GM10266 (cell line): ENCODE results near the gene CDH2.

ENCODE experiments used
- DNase-seq: peaks from one replicate; pipeline ENCODE4 v3.0.0; 2012; ENCODE audit errors: extremely low spot score
- CTCF ChIP-seq: IDR thresholded peaks from 2 replicates; pipeline ENCODE4 v1.5.1; 2012; ENCODE audit warnings: mild to moderate bottlenecking, low read depth; ENCODE audit not compliant: control insufficient read depth, insufficient read depth; ENCODE audit errors: missing control alignments

Gene CDH2

DNA sequence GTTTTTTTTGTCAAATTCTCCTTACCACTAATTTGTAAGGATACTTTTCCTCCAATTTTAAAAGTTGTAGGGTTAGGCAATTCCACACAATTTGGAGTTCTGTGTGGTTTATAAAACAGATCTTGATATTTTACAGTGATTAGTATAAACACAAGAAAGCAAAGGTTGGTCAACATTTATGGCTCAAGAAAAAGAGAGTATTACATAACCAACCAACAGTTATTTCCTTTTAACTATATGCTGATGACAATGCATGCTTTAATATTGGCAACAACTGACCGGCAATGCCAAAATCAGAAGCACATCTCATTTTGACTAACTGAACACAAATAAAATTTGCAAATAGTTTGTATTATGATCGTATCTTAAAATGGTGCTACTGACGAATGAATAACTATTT is 137.2 kb downstream of the CDH2 start:
- no peak for TF ChIP-seq CTCF
- DNase-seq: no peak

DNA sequence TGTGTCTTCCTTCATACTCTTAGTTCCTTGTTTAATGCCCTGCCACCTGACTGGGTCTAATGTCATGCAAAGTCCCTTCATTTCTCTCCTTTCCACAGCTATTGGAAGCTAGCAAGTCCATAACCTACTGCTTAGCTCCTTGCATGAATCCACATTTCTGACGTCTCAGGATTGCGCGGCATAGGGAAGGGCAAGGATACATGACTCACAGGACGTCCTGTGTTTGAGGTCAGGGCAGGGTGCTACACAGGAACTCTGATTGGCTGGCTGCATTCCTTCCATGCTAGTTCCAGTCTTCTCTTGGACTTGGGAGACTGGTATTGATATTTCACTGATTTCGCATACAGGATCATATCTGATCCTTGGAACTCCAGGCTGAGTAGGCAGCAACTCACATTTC is 137.9 kb downstream of the CDH2 start:
- DNase-seq: no peak
- TF ChIP-seq CTCF: no peak

- DNase-seq: no peak
- TF ChIP-seq CTCF: no peak
Measured at GRCh38 chr18:28036488-28036887, 140.4 kb downstream of the CDH2 start.

DNA sequence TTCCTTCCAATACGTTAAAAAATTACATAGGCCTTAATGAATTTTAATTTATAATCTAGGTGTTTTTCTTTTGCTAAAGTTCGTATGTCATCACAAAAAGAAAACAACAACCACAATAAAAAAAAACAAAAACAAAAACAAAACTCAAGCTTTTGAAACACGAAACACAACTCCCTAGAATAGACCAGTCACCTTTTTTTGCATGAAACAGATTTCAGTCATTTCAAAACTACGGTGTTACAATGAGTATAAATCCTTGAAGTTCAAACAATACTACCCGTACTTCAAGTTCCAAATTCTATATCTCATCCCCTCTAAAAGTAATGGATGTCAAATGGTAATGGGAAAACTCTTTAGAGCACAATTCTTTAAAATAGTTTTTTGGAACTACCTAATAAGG is 142.4 kb downstream of the CDH2 start:
- no peak for TF ChIP-seq CTCF

GRCh38 chr18:28032177-28032576 is 144.8 kb downstream of the CDH2 start:
- no peak for DNase-seq
- TF ChIP-seq CTCF: no peak

More for the DNA sequence above, 142.4 kb downstream of the CDH2 start:
- DNase-seq: no peak

GRCh38 chr18:28030458-28030857 is 146.5 kb downstream of the CDH2 start:
- no peak for DNase-seq
- no peak for TF ChIP-seq CTCF

- TF ChIP-seq CTCF: no peak
- no peak for DNase-seq
Measured at GRCh38 chr18:28027755-28028154, 149.2 kb downstream of the CDH2 start.
